ENCODE data around the gene GPC5.

Gene GPC5

DNA sequence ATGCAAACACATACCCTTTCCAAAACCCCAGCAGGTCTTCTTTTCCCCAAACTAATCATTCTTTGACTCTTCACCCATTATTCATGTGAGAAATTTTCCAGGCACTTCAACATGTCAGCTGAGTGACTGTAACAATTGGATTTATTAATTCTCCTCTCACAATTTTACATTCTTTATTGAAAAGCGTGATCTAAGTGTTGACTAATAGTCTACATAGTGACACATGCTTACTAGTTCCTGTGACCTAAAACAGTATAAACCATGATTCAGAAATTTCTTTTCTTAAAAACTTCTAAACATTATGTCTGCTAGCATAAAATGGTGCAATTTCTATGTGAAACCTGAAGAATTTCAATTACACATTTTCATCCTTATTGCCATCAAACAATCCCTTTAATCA is 532.3 kb downstream of the GPC5 start:
- H3K9me3 ChIP-seq (ENCODE audit: control insufficient read depth, insufficient read depth, low read depth, low read length) = no peaks in the 10 kb centered on the region
- ChIA-PET POLR2A (no interaction called here), CTCF (interaction anchor here (0.7 kb wide), 1 partner anchor 142 kb away, joined by 3 read pairs; no protein-coding TSS in a partner anchor)
- no peaks in the 10 kb centered on the region for H3K36me3 ChIP-seq (ENCODE audit: control insufficient read depth in 2 of 2, insufficient read depth in 1 of 2, low read length in 2 of 2)
- H3K4me1 ChIP-seq (ENCODE audit: control insufficient read depth, insufficient read depth, low read length) = no peaks in the 10 kb centered on the region
- TF ChIP-seq ZNF155 (tag by site-specific recombination; IDR thresholded peaks at IDR 0.05) (no peak), BCL6B (tag by site-specific recombination; IDR thresholded peaks at IDR 0.05) (no peak), ZNF404 (tag by site-specific recombination; IDR thresholded peaks at IDR 0.05) (no peak), GLI4 (tag by site-specific recombination; IDR thresholded peaks at IDR 0.05) (no peak), ZNF600 (tag by site-specific recombination; IDR thresholded peaks at IDR 0.05) (no peak)
- TF ChIP-seq, protein P1, sequence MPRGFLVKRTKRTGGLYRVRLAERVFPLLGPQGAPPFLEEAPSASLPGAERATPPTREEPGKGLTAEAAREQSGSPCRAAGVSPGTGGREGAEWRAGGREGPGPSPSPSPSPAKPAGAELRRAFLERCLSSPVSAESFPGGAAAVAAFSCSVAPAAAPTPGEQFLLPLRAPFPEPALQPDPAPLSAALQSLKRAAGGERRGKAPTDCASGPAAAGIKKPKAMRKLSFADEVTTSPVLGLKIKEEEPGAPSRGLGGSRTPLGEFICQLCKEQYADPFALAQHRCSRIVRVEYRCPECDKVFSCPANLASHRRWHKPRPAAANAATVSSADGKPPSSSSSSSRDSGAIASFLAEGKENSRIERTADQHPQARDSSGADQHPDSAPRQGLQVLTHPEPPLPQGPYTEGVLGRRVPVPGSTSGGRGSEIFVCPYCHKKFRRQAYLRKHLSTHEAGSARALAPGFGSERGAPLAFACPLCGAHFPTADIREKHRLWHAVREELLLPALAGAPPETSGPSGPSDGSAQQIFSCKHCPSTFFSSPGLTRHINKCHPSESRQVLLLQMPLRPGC (tag by site-specific recombination; IDR thresholded peaks at IDR 0.05) = no peak
- H3K4me3 ChIP-seq (ENCODE audit: low read depth, low read length) = no peak overlapping the region
- no peak overlapping the region for H3K27ac ChIP-seq (ENCODE audit: extremely low read depth, low read depth, low read length)

- ChIA-PET CTCF (interaction anchor here (1.1 kb wide), 1 partner anchor 12 kb away, joined by 4 read pairs; no protein-coding TSS in a partner anchor), POLR2A (no interaction called here)
- no peak overlapping the region for H3K27ac ChIP-seq (ENCODE audit: extremely low read depth, low read depth, low read length)
- H3K9me3 ChIP-seq (ENCODE audit: control insufficient read depth, insufficient read depth, low read depth, low read length) = no peaks in the 10 kb centered on the region
- no peaks in the 10 kb centered on the region for H3K4me1 ChIP-seq (ENCODE audit: control insufficient read depth, insufficient read depth, low read length)
- no peaks in the 10 kb centered on the region for H3K36me3 ChIP-seq (ENCODE audit: control insufficient read depth in 2 of 2, insufficient read depth in 1 of 2, low read length in 2 of 2)
- TF ChIP-seq ZFP41 (tag by site-specific recombination; IDR thresholded peaks at IDR 0.05; ENCODE audit: borderline replicate concordance) (no peak), ZNF501 (tag by site-specific recombination; IDR thresholded peaks at IDR 0.05) (no peak), ZNF211 (tag by site-specific recombination; IDR thresholded peaks at IDR 0.05; ENCODE audit: low read depth) (no peak), ZNF155 (tag by site-specific recombination; IDR thresholded peaks at IDR 0.05) (no peak), ZNF302 (tag by site-specific recombination; IDR thresholded peaks at IDR 0.05; ENCODE audit: low read depth) (no peak), ZNF426 (tag by site-specific recombination; IDR thresholded peaks at IDR 0.05) (no peak), ZNF629 (tag by site-specific recombination; IDR thresholded peaks at IDR 0.05) (no peak), PRDM6 (tag by site-specific recombination; IDR thresholded peaks at IDR 0.05) (no peak), KLF1 (tag by site-specific recombination; IDR thresholded peaks at IDR 0.05) (no peak), SP3 (tag by site-specific recombination; IDR thresholded peaks at IDR 0.05) (no peak), ZFHX2 (tag by site-specific recombination; conservative IDR thresholded peaks at IDR 0.05) (no peak), ZNF488 (tag by site-specific recombination; IDR thresholded peaks at IDR 0.05) (no peak), ZNF121 (tag by site-specific recombination; IDR thresholded peaks at IDR 0.05) (no peak), ZNF157 (tag by site-specific recombination; IDR thresholded peaks at IDR 0.05) (no peak)
- TF ChIP-seq, protein P1 (tag by site-specific recombination; IDR thresholded peaks at IDR 0.05) = no peak
- no peak overlapping the region for H3K4me3 ChIP-seq (ENCODE audit: low read depth, low read length)
Observed at GRCh38 chr13:91934354-91934753, 535.9 kb downstream of the GPC5 start.

All from HEK293 (cell line).